Stomach smooth muscle (tissue), 2 donors: Measurements from ENCODE around the gene GAB1.
A peak's percentile ranks its signal among the peaks of the same experiment; 100 is the strongest.

Experiments
- H3K27ac ChIP-seq: one replicate; pipeline ENCODE4 v1.7.0; 2013; ENCODE audit warnings: mild to moderate bottlenecking, low read length, inconsistent platforms
- H3K27me3 ChIP-seq, 2 donors: one replicate each; pipeline ENCODE4 v1.7.0; 2013; ENCODE audit warnings: low read length in 2 of 2; ENCODE audit not compliant: insufficient read depth in 2 of 2, control insufficient read depth in 1 of 2
- H3K36me3 ChIP-seq, 2 donors: one replicate each; pipeline ENCODE4 v1.7.0; 2013; ENCODE audit warnings: low read length in 2 of 2; ENCODE audit not compliant: control insufficient read depth in 2 of 2, insufficient read depth in 2 of 2
- H3K4me1 ChIP-seq: one replicate; pipeline ENCODE4 v1.7.0; 2013; ENCODE audit warnings: low read length; ENCODE audit not compliant: control insufficient read depth, insufficient read depth
- H3K4me3 ChIP-seq, 2 donors: one replicate each; pipeline ENCODE4 v1.7.0; 2013; ENCODE audit warnings: low read length in 2 of 2
- H3K9ac ChIP-seq, 2 donors: one replicate each; pipeline ENCODE4 v1.7.0; 2013; ENCODE audit warnings: low read length in 2 of 2, mild to moderate bottlenecking in 1 of 2
- H3K9me3 ChIP-seq, 2 donors: one replicate each; pipeline ENCODE4 v1.7.0; 2013; ENCODE audit warnings: low read length in 2 of 2; ENCODE audit not compliant: control insufficient read depth in 2 of 2
- donor health status: healthy.
- donor health status: Pancreatic carcinoma.

Gene GAB1

DNA sequence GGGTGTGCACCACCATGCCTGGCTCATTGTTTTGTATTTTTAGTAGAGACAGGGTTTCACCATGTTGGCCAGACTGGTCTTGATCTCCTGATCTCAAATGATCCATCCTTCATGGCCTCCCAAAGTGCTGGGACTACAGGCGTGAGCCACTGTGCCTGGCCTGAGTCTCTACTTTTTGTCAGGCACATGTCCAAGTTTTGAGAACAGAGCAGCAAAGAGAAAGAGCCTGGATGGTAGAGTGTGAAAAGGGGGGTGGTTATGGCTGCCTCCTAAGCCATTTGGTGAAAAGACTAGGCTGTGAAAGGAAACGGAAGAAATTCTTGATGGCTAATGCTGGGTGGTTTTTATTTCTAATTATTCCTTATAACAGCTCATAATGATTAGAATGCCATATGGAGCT lies 63.4 kb downstream of the GAB1 start:
- H3K36me3 ChIP-seq, result no peaks in the 10 kb centered on the region
- H3K9me3 ChIP-seq, result no peaks in the 10 kb centered on the region
- H3K4me3 ChIP-seq, result no peak overlapping the region
- no peak overlapping the region for H3K9ac ChIP-seq
- H3K4me1 ChIP-seq, result peaks cover 3% of the 10 kb centered on the region
- no peaks in the 10 kb centered on the region for H3K27me3 ChIP-seq
- no peak overlapping the region for H3K27ac ChIP-seq

DNA sequence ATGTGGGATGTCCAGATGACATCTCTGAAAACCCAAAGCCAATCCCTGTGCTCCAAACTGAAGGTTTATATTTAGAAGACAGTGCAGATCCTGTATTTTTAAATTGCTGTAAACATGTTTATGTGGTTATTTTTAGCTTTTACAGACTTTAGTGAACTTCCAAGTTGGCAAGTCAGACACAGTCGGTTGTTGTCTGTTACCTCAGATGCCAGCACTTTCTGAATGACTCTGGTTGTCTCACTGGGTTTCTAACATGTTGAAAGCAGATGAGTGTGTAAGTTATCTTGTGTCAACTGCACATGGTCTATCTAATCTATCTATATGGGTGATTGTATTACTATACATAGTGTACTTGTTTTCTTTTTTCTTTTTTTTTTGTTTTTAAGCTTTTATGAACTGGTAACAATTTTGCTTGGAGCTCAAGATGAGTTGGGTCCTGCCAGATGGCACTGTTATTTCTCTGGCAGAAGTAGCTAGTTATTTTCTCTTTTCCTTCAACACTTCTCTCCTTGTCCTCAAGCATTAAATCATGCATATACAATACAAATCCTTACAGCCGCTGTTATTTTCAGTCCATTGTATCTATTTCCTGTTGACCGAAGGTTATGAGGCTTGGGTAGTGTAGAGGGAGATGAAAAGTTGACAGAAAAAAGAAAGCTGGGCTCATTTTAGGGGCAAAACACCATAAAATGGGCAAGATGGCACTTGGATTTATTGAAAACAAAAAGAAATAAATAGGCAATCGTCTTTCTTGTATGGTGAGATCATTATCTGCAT lies 66.3 kb downstream of the GAB1 start:
- Histone ChIP-seq H3K4me3 (peak overlapping the region in 1 of 2 donors; percentile 27), H3K9ac (no peak overlapping the region), H3K4me1 (peaks cover 23% of the 10 kb centered on the region), H3K9me3 (no peaks in the 10 kb centered on the region), H3K27ac (no peak overlapping the region), H3K36me3 (no peaks in the 10 kb centered on the region), H3K27me3 (no peaks in the 10 kb centered on the region)

DNA sequence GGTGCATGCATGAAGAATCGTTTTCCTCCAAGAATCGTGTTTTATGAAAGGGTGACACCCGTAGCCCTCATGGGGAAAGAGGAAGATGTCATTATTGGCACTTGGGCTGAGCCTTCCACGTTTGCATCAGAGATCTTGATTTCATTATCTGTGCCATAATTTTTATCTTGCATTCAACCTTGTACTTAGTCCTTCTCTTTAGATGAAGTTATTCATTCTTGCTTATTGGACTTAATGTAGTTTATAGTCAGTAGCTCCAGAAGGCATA lies 66.8 kb downstream of the GAB1 start:
- Histone ChIP-seq H3K27ac (no peak overlapping the region), H3K27me3 (no peaks in the 10 kb centered on the region), H3K4me3 (peak overlapping the region in 1 of 2 donors; percentile 27), H3K9ac (no peak overlapping the region), H3K36me3 (no peaks in the 10 kb centered on the region), H3K9me3 (no peaks in the 10 kb centered on the region), H3K4me1 (peaks cover 23% of the 10 kb centered on the region)

DNA sequence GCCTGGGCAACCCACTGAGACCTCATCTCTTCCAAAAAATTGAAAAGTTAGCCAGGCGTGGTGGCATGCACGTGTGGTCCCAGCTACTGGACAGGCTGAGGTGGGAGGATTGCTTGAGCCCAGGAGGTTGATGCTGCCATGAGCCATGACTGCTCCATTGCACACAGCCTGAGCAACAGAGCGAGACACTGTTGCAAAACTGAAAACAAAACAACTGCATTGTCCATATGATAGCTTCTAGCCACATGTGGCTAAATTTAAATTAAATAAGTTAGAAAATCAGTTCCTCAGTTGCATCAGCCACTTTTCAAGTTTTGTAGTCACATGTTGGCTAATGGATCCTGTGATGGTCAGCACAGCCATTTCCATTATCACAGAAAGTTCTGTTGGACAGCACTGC lies 67.9 kb downstream of the GAB1 start:
- Histone ChIP-seq H3K36me3 (no peaks in the 10 kb centered on the region), H3K27me3 (no peaks in the 10 kb centered on the region), H3K4me3 (no peak overlapping the region), H3K9me3 (no peaks in the 10 kb centered on the region), H3K9ac (no peak overlapping the region), H3K27ac (no peak overlapping the region), H3K4me1 (peaks cover 26% of the 10 kb centered on the region)

DNA sequence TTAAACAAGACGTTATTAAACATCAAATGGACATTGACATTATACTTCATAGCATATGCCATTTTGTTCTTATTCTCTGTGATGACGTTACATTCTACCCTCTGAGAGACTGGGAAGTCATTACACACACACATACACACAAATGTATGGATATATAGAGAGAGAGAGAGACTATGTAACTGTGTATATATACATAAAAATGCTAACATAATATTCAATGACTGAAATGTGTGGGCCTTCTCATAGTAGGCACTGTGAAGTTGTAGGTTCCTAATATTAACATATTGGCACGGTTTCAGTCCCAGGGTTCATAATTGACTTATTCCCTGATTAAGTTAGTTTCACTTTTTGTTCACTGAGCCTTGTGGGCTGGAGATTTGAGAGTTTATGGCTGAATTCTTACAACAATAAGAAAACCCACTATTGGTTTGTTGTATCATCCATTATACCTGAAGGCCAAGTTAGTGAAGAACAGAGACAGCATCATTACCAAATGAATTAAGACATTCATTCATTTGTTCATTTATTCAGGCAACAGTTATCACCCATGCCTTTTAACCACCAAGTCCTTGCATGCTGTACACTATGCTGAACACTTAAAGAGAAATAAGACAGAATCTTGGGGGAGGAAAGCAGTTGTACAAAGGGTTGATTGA lies 68.5 kb downstream of the GAB1 start:
- no peaks in the 10 kb centered on the region for H3K27me3 ChIP-seq
- no peak overlapping the region for H3K4me3 ChIP-seq
- H3K9me3 ChIP-seq, result no peaks in the 10 kb centered on the region
- no peaks in the 10 kb centered on the region for H3K36me3 ChIP-seq
- no peak overlapping the region for H3K27ac ChIP-seq
- H3K4me1 ChIP-seq, result peaks cover 29% of the 10 kb centered on the region
- no peak overlapping the region for H3K9ac ChIP-seq

DNA sequence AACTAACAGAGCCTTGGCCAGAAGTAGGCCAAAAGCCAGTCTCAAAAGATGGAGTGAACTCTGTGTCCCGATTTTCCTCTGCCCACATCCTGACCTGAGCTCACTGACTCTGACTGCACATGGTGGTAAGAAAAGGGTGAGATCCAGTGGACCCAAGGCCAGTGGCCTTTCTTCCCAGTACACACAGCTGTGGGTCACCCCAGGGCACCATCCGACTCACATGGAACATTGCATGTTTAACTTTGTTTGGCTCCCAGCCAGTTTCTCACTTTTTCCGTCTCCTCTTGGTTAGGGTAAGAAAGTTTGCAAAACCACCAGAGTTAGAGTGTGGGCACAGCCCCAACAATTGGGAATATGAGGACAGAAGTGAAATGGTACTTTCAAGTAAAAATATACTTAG lies 69.8 kb downstream of the GAB1 start:
- Histone ChIP-seq H3K9ac (no peak overlapping the region), H3K4me1 (peaks cover 39% of the 10 kb centered on the region), H3K27me3 (no peaks in the 10 kb centered on the region), H3K4me3 (peak overlapping the region in 1 of 2 donors; percentile 23), H3K27ac (peak overlapping the region; percentile 18), H3K9me3 (no peaks in the 10 kb centered on the region), H3K36me3 (no peaks in the 10 kb centered on the region)

DNA sequence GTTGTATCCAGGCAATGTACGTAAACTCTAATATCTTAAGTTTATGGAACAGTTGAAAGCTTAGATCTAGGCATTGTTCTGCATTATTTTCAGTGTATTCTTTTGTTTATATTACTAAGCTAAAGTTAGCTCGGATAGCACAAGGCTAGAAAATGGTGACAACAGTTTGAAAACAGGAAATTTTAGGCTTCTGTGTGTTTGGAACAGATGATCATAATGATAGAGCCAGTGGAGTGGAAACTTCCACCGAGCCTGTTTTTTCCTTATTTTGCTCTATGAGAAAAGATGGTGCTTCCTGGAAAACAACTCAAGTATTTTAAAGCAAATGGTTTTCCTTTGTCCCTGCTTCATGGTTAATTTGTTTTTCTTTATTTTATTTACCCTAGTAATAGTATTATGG lies 70.8 kb downstream of the GAB1 start:
- Histone ChIP-seq H3K27me3 (no peaks in the 10 kb centered on the region), H3K27ac (no peak overlapping the region), H3K4me3 (no peak overlapping the region), H3K9ac (no peak overlapping the region), H3K4me1 (peaks cover 39% of the 10 kb centered on the region), H3K36me3 (no peaks in the 10 kb centered on the region), H3K9me3 (no peaks in the 10 kb centered on the region)

DNA sequence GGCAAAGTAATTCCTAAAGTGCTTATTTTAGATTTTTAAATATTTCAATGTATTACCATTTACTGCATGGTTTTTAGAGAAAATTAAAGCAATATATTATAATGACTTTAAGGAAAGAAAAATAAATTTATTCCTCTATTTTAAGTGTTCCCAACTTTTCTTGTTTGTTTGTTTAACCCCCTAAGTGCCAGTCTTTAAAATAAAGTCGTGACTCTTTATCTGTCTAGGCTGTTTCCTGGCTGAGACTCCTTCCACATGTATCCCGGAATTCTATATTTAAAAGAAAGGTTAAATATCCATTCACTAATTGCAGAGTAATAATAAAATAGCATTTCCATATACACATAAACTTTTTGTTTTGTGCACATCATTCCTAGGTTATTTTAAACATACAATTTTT lies 71.2 kb downstream of the GAB1 start:
- Histone ChIP-seq H3K27me3 (no peaks in the 10 kb centered on the region), H3K36me3 (no peaks in the 10 kb centered on the region), H3K4me1 (peaks cover 39% of the 10 kb centered on the region), H3K9me3 (no peaks in the 10 kb centered on the region), H3K9ac (no peak overlapping the region), H3K4me3 (no peak overlapping the region), H3K27ac (no peak overlapping the region)

DNA sequence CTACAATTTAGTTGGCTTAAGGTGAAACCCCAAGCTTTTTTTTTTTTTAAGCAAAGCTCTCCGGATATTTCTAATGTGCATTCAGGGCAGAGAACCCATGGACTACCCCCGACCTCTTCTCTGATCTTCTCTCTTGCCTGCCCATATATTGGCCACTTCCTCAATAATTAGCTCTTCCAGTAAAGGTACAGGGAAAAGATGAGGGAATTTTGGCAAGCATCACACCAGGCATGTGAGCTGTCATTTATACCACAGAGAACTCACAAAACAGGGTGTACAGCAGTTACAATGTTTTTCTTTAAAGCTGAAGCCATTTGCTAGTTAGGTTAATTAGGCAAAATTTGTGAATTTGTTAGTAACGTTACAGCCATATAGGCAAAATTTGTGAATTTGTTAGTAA lies 73.3 kb downstream of the GAB1 start:
- Histone ChIP-seq H3K36me3 (no peaks in the 10 kb centered on the region), H3K27ac (no peak overlapping the region), H3K9ac (no peak overlapping the region), H3K27me3 (no peaks in the 10 kb centered on the region), H3K4me1 (peaks cover 36% of the 10 kb centered on the region), H3K4me3 (no peak overlapping the region), H3K9me3 (no peaks in the 10 kb centered on the region)

DNA sequence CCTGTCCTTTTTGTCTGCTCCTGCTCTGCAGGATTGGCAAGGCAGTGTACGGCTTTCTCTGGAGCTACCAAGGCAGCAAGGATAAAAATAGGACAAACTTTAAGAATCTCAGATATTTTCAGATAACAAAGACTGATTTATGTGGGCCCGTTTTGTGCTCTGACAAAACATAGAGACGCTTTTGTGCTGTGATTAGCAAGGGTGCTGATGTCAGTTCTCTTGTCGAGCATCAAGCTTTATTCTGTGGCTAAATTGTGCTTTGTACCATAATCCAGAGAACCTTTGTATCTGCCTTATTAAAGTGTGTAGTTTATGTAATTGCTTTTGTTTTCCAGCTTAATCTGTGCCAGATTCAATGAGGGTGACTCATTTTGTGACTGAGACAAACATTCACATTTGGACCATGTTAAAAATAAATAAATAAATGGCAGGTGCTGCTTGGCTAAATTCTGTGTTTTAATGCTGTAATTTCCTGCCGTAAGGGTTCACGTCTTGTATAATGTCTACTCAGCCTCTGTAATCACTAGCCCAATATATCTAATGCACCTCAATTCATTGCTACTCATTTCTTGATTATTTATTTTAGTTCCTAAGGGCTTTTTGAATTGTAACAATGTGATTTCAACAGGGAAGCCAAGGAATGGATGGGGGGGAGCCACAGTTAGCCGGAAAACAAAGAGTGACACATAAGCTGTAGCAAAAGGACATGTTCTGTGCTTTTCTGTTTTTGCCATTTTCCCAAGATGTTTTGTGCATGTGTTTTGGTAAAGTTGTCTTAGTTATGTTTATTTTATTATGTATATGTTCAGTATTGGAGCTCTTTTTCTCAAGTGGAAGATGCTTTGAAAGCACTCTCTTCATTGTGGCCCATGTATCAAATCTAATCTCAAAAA lies 75.1 kb downstream of the GAB1 start:
- Histone ChIP-seq H3K27ac (no peak overlapping the region), H3K4me3 (peak overlapping the region in 1 of 2 donors; percentile 24), H3K9ac (no peak overlapping the region), H3K27me3 (no peaks in the 10 kb centered on the region), H3K36me3 (no peaks in the 10 kb centered on the region), H3K9me3 (no peaks in the 10 kb centered on the region), H3K4me1 (peaks cover 23% of the 10 kb centered on the region)

DNA sequence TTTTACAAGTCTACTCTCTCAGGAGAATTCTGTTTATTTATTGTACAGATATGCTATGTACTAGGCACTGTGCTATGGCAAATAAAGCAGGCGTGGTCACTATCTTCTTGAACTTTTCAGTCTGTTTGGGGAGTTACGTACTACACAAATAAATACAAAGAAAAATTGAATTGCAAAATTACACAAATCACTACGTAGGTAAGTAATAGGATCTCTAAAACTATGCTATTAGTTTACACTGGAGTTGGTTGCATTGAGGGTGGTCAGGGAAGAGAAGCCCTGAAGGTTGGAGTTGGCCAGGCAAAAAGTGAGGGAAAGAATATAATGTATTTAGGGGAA lies 75.7 kb downstream of the GAB1 start:
- Histone ChIP-seq H3K9ac (no peak overlapping the region), H3K4me1 (peaks cover 18% of the 10 kb centered on the region), H3K27me3 (no peaks in the 10 kb centered on the region), H3K9me3 (no peaks in the 10 kb centered on the region), H3K4me3 (no peak overlapping the region), H3K36me3 (no peaks in the 10 kb centered on the region), H3K27ac (no peak overlapping the region)
